HepG2 (cell line): ENCODE data around the gene PAPPA2. TPM values are rescaled to one million over a fixed set of nuclear protein-coding genes. Genes with fewer than 3 reads are reported as not detected.

Source experiments
- polyA plus RNA-seq, 8 experiments: library from polyadenylated mRNA; depleted of rRNA in 3 of 8; stranded (reverse) in 7 of 8; unstranded in 1 of 8; fragments of >200 nt; fragmentation: Illumina TruSeq in 4 of 8; extraction: Trizol in 4 of 8; gene quantifications; 2 replicates each; pipeline versions ENCODE4 v1.2.1 to v1.2.3, GENCODE V29; 2011 to 2016; ENCODE audit warnings: low read depth in 4 of 8, missing spikeins in 1 of 8, mixed read lengths in 1 of 8; ENCODE audit not compliant: insufficient read depth in 1 of 8
- total RNA-seq, 5 experiments: library from RNA; depleted of rRNA; stranded (reverse); fragments of >200 nt; fragmentation: Illumina TruSeq; extraction: Trizol; gene quantifications; 2 replicates each; pipeline ENCODE4 v1.2.3, GENCODE V29; 2016; ENCODE audit warnings: low read depth in 1 of 5
- TF ChIP-seq, protein P1 (sequence below), 2 experiments: fragments of 450-650 bp in 1 of 2; sonication (generic) in 1 of 2; formaldehyde crosslinking in 1 of 2; IDR thresholded peaks; 2 replicates each; pipeline versions ENCODE4 v1.6.1 to v1.8.0; 2016 to 2022; ENCODE audit warnings: antibody characterized with exemption in 1 of 2, mild to moderate bottlenecking in 1 of 2, missing genetic modification reagents in 1 of 2

The PAPPA2 gene
- total and polyA plus RNA-seq, 2 of the 13 experiments (the other 11 are each of a cell fraction or from before 2014, with no cell fraction given) = 0.01 TPM; not detected in 1

DNA sequence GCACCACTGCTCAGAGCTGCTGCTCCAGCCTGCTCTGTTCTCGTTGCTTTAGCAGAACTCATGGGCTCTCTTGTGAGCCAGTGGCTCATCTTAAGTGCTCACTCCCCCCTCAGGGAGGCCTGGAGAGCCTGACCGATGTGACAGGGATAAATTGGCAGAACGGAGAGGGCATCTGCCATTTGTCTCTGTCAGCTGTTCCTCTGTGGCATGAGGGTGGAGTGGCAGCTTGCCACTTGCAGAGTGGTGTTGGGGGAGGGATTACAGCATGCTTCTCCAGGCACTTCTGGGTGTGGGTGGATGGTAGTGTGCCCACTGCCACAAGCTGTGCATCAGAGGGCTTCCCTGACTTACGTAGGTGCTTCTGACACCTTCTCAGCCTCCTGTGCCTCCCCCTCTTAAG, 229.5 kb downstream of the PAPPA2 start (continued):
- TF ChIP-seq, protein P1, sequence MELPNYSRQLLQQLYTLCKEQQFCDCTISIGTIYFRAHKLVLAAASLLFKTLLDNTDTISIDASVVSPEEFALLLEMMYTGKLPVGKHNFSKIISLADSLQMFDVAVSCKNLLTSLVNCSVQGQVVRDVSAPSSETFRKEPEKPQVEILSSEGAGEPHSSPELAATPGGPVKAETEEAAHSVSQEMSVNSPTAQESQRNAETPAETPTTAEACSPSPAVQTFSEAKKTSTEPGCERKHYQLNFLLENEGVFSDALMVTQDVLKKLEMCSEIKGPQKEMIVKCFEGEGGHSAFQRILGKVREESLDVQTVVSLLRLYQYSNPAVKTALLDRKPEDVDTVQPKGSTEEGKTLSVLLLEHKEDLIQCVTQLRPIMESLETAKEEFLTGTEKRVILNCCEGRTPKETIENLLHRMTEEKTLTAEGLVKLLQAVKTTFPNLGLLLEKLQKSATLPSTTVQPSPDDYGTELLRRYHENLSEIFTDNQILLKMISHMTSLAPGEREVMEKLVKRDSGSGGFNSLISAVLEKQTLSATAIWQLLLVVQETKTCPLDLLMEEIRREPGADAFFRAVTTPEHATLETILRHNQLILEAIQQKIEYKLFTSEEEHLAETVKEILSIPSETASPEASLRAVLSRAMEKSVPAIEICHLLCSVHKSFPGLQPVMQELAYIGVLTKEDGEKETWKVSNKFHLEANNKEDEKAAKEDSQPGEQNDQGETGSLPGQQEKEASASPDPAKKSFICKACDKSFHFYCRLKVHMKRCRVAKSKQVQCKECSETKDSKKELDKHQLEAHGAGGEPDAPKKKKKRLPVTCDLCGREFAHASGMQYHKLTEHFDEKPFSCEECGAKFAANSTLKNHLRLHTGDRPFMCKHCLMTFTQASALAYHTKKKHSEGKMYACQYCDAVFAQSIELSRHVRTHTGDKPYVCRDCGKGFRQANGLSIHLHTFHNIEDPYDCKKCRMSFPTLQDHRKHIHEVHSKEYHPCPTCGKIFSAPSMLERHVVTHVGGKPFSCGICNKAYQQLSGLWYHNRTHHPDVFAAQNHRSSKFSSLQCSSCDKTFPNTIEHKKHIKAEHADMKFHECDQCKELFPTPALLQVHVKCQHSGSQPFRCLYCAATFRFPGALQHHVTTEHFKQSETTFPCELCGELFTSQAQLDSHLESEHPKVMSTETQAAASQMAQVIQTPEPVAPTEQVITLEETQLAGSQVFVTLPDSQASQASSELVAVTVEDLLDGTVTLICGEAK (IDR thresholded peaks at IDR 0.05) = no peak
- TF ChIP-seq, protein P1 (CRISPR knock-in tag; IDR thresholded peaks at IDR 0.05) = no peak
- TF ChIP-seq, all 625 proteins: peak for 0
